ENCODE data around the gene PLB1. TPM values are rescaled to one million over a fixed set of nuclear protein-coding genes. Genes with fewer than 3 reads are reported as not detected.

The PLB1 gene
- total RNA-seq, 5 donors from 2014 or later (not counting 1 experiment from before 2014, with no cell fraction given): 0.07 to 2.5 (median 0.58) TPM

DNA sequence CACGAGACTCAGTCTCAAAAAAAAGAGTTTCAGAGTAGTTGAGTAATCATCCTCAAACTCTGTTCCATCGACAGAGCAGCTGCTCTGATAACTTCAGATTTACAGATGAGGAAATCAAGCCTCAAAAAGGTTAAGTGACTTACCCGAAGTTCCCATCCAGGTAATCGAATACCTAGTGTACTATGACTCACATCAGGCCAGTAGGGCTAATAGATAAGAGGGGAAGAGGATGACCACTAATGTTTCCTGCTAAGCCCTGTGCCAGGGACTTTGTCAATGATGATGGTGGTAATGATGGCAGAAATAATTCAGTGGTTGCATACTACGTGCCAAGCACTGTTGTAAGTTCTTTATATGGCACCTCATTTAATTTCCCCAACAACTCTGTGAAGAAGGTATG lies 80.9 kb downstream of the PLB1 start:
- Mint-ChIP-seq H3K36me3 (no peaks in the 10 kb centered on the region), H3K27ac (no peak overlapping the region), H3K27me3 (no peaks in the 10 kb centered on the region), H3K4me3 (no peak overlapping the region), H3K4me1 (no peaks in the 10 kb centered on the region), H3K9me3 (peaks cover 0 to 3% (median under 1%) of the 10 kb centered on the region in 3 donors)
- no peaks in the 10 kb centered on the region for H3K4me1 ChIP-seq (ENCODE audit: control insufficient read depth in 1 of 2, extremely low read depth in 1 of 2, insufficient read depth in 2 of 2, low read length in 2 of 2)
- no peak for ATAC-seq (replicated peaks in 1 of 4)
- no peaks in the 10 kb centered on the region for H3K9me3 ChIP-seq
- ChIA-PET POLR2A (interaction anchor here in 1 of 2 donors (0.7 kb wide), 1 partner anchor 37 kb away, joined by 4 read pairs; no protein-coding TSS in a partner anchor), CTCF (no interaction called here)
- no peak overlapping the region for H3K27ac ChIP-seq (ENCODE audit: low read length)
- H3K4me3 ChIP-seq (ENCODE audit: control insufficient read depth in 1 of 2, extremely low read depth in 1 of 2, low read length in 1 of 2): no peak overlapping the region
- peaks cover 0 to 5% of the 10 kb centered on the region in 2 experiments for H3K27me3 ChIP-seq (replicated peaks in 1 of 2; ENCODE audit: control insufficient read depth in 2 of 2, extremely low read depth in 1 of 2, insufficient read depth in 2 of 2, low read length in 1 of 2)
- WGBS (ENCODE audit: insufficient coverage): 97% methylated on average over 3 of the region's 5 CpGs
- DNase-seq: no peak
- H3K36me3 ChIP-seq (ENCODE audit: control insufficient read depth in 2 of 2, extremely low read depth in 1 of 2, insufficient read depth in 1 of 2, low read length in 1 of 2): no peaks in the 10 kb centered on the region

DNA sequence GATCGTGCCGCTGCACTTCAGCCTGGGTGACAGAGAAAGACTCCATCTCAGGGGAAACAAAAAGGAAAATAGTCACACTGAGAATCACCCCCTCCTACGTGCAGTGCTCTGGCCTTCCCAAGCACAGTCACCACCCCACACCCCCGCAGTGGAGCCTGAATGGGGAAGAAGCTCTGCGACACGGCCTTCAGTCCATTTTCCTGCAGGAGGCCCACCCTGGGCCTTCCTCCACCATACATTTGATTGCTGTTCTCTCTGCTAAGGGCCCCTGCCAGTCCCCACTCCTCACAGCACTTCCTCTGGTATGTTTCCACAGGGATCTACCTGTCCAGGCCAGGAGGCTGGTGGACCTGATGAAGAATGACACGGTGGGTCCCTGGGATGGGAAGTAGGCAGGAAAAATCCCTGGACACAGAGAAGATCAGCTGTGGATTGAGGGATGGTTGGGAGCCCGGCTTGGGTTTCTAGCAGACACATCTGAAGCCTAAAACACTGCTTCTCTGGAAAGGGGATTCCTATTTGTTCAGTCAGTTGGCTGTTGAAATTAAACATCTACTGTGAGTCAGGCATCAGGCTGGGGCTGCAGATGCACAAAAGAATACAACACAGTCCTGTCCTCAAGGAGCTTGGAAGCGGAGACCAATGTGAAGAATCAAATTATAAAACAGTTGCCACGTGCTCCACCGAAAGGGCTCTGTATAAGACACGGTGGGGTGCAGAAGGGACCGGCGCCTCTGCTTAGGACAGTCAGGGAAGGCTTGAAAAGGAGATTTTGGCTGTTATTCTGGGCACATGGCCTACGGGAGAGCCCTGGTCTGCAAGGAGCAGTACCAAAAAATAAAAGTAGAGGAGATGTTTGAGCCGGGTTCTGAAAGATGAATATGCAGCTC lies 82.2 kb downstream of the PLB1 start:
- no peak overlapping the region for H3K27ac ChIP-seq (ENCODE audit: low read length)
- H3K27me3 Mint-ChIP-seq: no peaks in the 10 kb centered on the region
- no peaks in the 10 kb centered on the region for H3K4me1 ChIP-seq (ENCODE audit: control insufficient read depth in 1 of 2, extremely low read depth in 1 of 2, insufficient read depth in 2 of 2, low read length in 2 of 2)
- WGBS (ENCODE audit: insufficient coverage): 93% methylated on average over 10 of the region's 16 CpGs
- no peaks in the 10 kb centered on the region for H3K36me3 Mint-ChIP-seq
- CTCF ChIA-PET: no interaction called here
- no peaks in the 10 kb centered on the region for H3K4me1 Mint-ChIP-seq
- ATAC-seq (replicated peaks in 1 of 4) (no peak), DNase-seq (no peak)
- no peaks in the 10 kb centered on the region for H3K9me3 ChIP-seq
- H3K27me3 ChIP-seq (replicated peaks in 1 of 2; ENCODE audit: control insufficient read depth in 2 of 2, extremely low read depth in 1 of 2, insufficient read depth in 2 of 2, low read length in 1 of 2): peaks cover 0 to 5% of the 10 kb centered on the region in 2 experiments
- peaks cover 0 to 3% (median 0%) of the 10 kb centered on the region in 3 donors for H3K9me3 Mint-ChIP-seq
- H3K27ac Mint-ChIP-seq: no peak overlapping the region
- H3K4me3 ChIP-seq (ENCODE audit: control insufficient read depth in 1 of 2, extremely low read depth in 1 of 2, low read length in 1 of 2): no peak overlapping the region
- H3K4me3 Mint-ChIP-seq: no peak overlapping the region
- no peaks in the 10 kb centered on the region for H3K36me3 ChIP-seq (ENCODE audit: control insufficient read depth in 2 of 2, extremely low read depth in 1 of 2, insufficient read depth in 1 of 2, low read length in 1 of 2)
- POLR2A ChIA-PET: interaction anchor here in 1 of 2 donors (0.5 kb wide), 1 partner anchor 42 kb away, joined by 3 read pairs; no protein-coding TSS in a partner anchor

DNA sequence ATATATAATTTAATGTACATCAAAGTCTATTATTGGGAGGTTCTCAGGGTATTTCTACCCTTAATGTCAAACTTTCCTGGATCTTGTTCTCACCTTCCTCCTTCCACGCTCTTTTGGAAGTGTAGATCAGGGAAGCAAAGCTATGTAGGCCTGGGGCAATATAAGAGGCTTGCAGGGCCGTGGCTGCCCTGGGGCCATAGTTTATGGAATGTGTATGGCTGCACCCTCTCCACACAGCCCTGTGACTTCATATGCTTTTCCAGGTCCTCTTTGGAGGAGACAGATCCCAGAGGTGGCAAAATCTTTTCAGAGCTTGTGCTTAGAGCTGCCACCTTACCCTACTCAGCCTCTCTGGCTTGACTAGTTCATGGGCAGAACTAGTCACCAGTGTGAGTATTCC lies 82.9 kb downstream of the PLB1 start:
- H3K27ac ChIP-seq (ENCODE audit: low read length): no peak overlapping the region
- WGBS (ENCODE audit: insufficient coverage): no CpG with 5 or more reads among the region's 2 CpGs
- Mint-ChIP-seq H3K36me3 (no peaks in the 10 kb centered on the region), H3K9me3 (peaks cover 0 to 3% (median 0%) of the 10 kb centered on the region in 3 donors), H3K4me1 (peaks cover 0 to 2% (median 2%) of the 10 kb centered on the region in 3 donors), H3K27ac (no peak overlapping the region), H3K27me3 (no peaks in the 10 kb centered on the region), H3K4me3 (no peak overlapping the region)
- POLR2A ChIA-PET: interaction anchor here in 1 of 2 donors (0.7 kb wide), 1 partner anchor 34 kb away, joined by 4 read pairs; no protein-coding TSS in a partner anchor
- H3K36me3 ChIP-seq (ENCODE audit: control insufficient read depth in 2 of 2, extremely low read depth in 1 of 2, insufficient read depth in 1 of 2, low read length in 1 of 2): no peaks in the 10 kb centered on the region
- no peak overlapping the region for H3K4me3 ChIP-seq (ENCODE audit: control insufficient read depth in 1 of 2, extremely low read depth in 1 of 2, low read length in 1 of 2)
- DNase-seq: no peak
- CTCF ChIA-PET: no interaction called here
- peaks cover 0 to 1% of the 10 kb centered on the region in 2 experiments for H3K27me3 ChIP-seq (replicated peaks in 1 of 2; ENCODE audit: control insufficient read depth in 2 of 2, extremely low read depth in 1 of 2, insufficient read depth in 2 of 2, low read length in 1 of 2)
- H3K9me3 ChIP-seq: no peaks in the 10 kb centered on the region
- no peaks in the 10 kb centered on the region for H3K4me1 ChIP-seq (ENCODE audit: control insufficient read depth in 1 of 2, extremely low read depth in 1 of 2, insufficient read depth in 2 of 2, low read length in 2 of 2)
- no peak for ATAC-seq (replicated peaks in 1 of 4)

DNA sequence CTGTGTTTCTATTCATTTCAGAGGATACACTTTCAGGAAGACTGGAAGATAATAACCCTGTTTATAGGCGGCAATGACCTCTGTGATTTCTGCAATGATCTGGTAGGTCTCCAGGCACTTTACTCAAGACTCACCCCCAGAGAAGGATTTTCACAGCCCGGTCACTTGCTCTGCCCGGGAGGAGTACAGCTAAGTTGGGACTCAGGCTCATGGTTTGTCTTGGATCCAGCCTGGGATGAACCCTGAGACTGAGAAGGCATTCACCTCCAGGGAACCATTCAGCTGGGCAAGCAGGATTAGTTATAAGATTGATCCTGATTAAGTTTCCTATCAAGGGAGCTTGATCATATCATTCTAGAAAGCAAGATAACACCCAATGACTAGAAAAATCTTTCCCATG lies 83.7 kb downstream of the PLB1 start:
- Mint-ChIP-seq H3K4me1 (peaks cover 2 to 11% (median 10%) of the 10 kb centered on the region in 3 donors), H3K9me3 (peaks cover 0 to 3% (median 0%) of the 10 kb centered on the region in 3 donors), H3K36me3 (no peaks in the 10 kb centered on the region), H3K27me3 (no peaks in the 10 kb centered on the region), H3K27ac (no peak overlapping the region), H3K4me3 (no peak overlapping the region)
- no peak for ATAC-seq (replicated peaks in 1 of 4)
- H3K36me3 ChIP-seq (ENCODE audit: control insufficient read depth in 2 of 2, extremely low read depth in 1 of 2, insufficient read depth in 1 of 2, low read length in 1 of 2): no peaks in the 10 kb centered on the region
- POLR2A ChIA-PET: no interaction called here
- no peak overlapping the region for H3K27ac ChIP-seq (ENCODE audit: low read length)
- CTCF ChIA-PET: no interaction called here
- no peaks in the 10 kb centered on the region for H3K4me1 ChIP-seq (ENCODE audit: control insufficient read depth in 1 of 2, extremely low read depth in 1 of 2, insufficient read depth in 2 of 2, low read length in 2 of 2)
- H3K9me3 ChIP-seq: no peaks in the 10 kb centered on the region
- WGBS (ENCODE audit: insufficient coverage): no CpG with 5 or more reads among the region's 3 CpGs
- no peak for DNase-seq
- no peak overlapping the region for H3K4me3 ChIP-seq (ENCODE audit: control insufficient read depth in 1 of 2, extremely low read depth in 1 of 2, low read length in 1 of 2)
- no peaks in the 10 kb centered on the region for H3K27me3 ChIP-seq (replicated peaks in 1 of 2; ENCODE audit: control insufficient read depth in 2 of 2, extremely low read depth in 1 of 2, insufficient read depth in 2 of 2, low read length in 1 of 2)

DNA sequence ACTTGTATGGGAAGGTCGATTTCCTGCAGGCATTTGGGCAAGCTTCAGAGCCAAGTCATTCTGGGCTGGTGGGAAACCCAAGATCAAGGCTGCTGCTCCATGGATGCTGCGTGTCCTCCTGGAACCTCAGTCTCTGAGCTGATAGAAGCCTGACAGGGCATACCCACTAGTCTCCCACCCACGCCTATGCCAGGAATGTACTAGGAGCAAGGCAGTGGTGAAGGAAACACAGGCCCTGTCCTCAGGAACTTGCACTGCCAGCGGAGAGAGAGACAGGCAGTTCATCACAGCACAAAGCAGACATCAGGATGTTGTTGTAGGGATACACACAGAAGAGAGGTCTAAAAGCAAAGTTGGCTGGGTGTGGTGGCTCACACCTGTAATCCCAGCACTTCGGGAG lies 84.2 kb downstream of the PLB1 start:
- no peaks in the 10 kb centered on the region for H3K4me1 ChIP-seq (ENCODE audit: control insufficient read depth in 1 of 2, extremely low read depth in 1 of 2, insufficient read depth in 2 of 2, low read length in 2 of 2)
- no peaks in the 10 kb centered on the region for H3K27me3 ChIP-seq (replicated peaks in 1 of 2; ENCODE audit: control insufficient read depth in 2 of 2, extremely low read depth in 1 of 2, insufficient read depth in 2 of 2, low read length in 1 of 2)
- DNase-seq: no peak
- Mint-ChIP-seq H3K4me3 (no peak overlapping the region), H3K27me3 (no peaks in the 10 kb centered on the region), H3K4me1 (peaks cover 5 to 13% (median 11%) of the 10 kb centered on the region in 3 donors), H3K36me3 (no peaks in the 10 kb centered on the region), H3K9me3 (no peaks in the 10 kb centered on the region), H3K27ac (peak overlapping the region in 1 of 2 donors; percentile 59)
- POLR2A ChIA-PET: interaction anchor here in 1 of 2 donors (0.7 kb wide), 1 partner anchor 36 kb away, joined by 7 read pairs; no protein-coding TSS in a partner anchor
- no peak for ATAC-seq (replicated peaks in 1 of 4)
- no peaks in the 10 kb centered on the region for H3K36me3 ChIP-seq (ENCODE audit: control insufficient read depth in 2 of 2, extremely low read depth in 1 of 2, insufficient read depth in 1 of 2, low read length in 1 of 2)
- CTCF ChIA-PET: no interaction called here
- no peak overlapping the region for H3K4me3 ChIP-seq (ENCODE audit: control insufficient read depth in 1 of 2, extremely low read depth in 1 of 2, low read length in 1 of 2)
- H3K9me3 ChIP-seq: no peaks in the 10 kb centered on the region
- H3K27ac ChIP-seq (ENCODE audit: low read length): no peak overlapping the region
- 100% methylated on average over 2 of the region's 5 CpGs for WGBS (ENCODE audit: insufficient coverage)

DNA sequence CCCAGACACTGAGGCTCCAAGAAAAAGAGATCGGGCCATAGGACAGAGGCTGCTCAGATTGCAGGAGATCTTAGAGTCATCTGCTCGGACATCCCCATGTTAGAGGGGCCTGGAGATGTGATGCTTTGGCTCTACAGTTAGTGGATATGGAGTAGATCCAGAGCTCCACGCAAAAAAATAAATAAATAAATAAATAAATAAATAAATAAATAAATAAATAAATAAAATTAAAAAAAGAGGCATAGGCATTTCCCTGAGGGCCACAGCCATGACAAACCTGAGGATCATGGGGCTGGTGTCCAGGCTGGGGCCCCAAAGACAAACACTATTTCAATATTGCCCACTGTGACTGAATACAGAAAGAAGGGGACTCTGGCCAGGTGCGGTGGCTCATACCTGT lies 85.5 kb downstream of the PLB1 start:
- no peak for ATAC-seq (replicated peaks in 1 of 4)
- no peak overlapping the region for H3K27ac Mint-ChIP-seq

More for the DNA sequence above, 85.5 kb downstream of the PLB1 start:
- H3K27me3 ChIP-seq (replicated peaks in 1 of 2; ENCODE audit: control insufficient read depth in 2 of 2, extremely low read depth in 1 of 2, insufficient read depth in 2 of 2, low read length in 1 of 2): no peaks in the 10 kb centered on the region
- no peaks in the 10 kb centered on the region for H3K36me3 Mint-ChIP-seq
- H3K4me1 ChIP-seq (ENCODE audit: control insufficient read depth in 1 of 2, extremely low read depth in 1 of 2, insufficient read depth in 2 of 2, low read length in 2 of 2): peaks cover 3% of the 10 kb centered on the region in 2 experiments
- peaks cover 8 to 16% (median 15%) of the 10 kb centered on the region in 3 donors for H3K4me1 Mint-ChIP-seq
- H3K4me3 Mint-ChIP-seq: no peak overlapping the region
- no peaks in the 10 kb centered on the region for H3K36me3 ChIP-seq (ENCODE audit: control insufficient read depth in 2 of 2, extremely low read depth in 1 of 2, insufficient read depth in 1 of 2, low read length in 1 of 2)
- no peaks in the 10 kb centered on the region for H3K9me3 ChIP-seq
- CTCF ChIA-PET: interaction anchor here in 1 of 2 donors (0.8 kb wide), 1 partner anchor 13 kb away, joined by 3 read pairs; no protein-coding TSS in a partner anchor
- no CpG with 5 or more reads among the region's 4 CpGs for WGBS (ENCODE audit: insufficient coverage)
- no peaks in the 10 kb centered on the region for H3K9me3 Mint-ChIP-seq
- H3K27me3 Mint-ChIP-seq: no peaks in the 10 kb centered on the region
- H3K27ac ChIP-seq (ENCODE audit: low read length): no peak overlapping the region
- H3K4me3 ChIP-seq (ENCODE audit: control insufficient read depth in 1 of 2, extremely low read depth in 1 of 2, low read length in 1 of 2): no peak overlapping the region
- POLR2A ChIA-PET: interaction anchor here in 1 of 2 donors (0.6 kb wide), 1 partner anchor 32 kb away, joined by 4 read pairs; no protein-coding TSS in a partner anchor
- no peak for DNase-seq

All from T-cell (primary cell).